Ascending aorta (tissue), 2 donors: ENCODE results near the gene TADA1. TPM values are rescaled to one million over a fixed set of nuclear protein-coding genes. Genes with fewer than 3 reads are reported as not detected.
A peak's percentile ranks its signal among the peaks of the same experiment; 100 is the strongest.

Experiments
- DNase-seq, 2 donors: peaks; one replicate each; pipeline ENCODE4 v3.0.0-alpha.2; 2019; ENCODE audit warnings: low spot score in 2 of 2
- H3K27ac ChIP-seq, 2 donors: fragments of 200-600 bp; sonication (generic); one replicate each; pipeline ENCODE4 v1.5.1; 2016 to 2017; ENCODE audit warnings: mild to moderate bottlenecking in 1 of 2
- H3K27me3 ChIP-seq: fragments of 200-600 bp; sonication (generic); one replicate; pipeline ENCODE4 v1.5.1; 2017
- H3K36me3 ChIP-seq, 2 donors: fragments of 200-600 bp; sonication (generic); one replicate each; pipeline ENCODE4 v1.5.1; 2016
- H3K4me1 ChIP-seq, 2 donors: fragments of 200-600 bp; sonication (generic); one replicate each; pipeline ENCODE4 v1.5.1; 2016 to 2017; ENCODE audit warnings: mild to moderate bottlenecking in 1 of 2
- H3K4me3 ChIP-seq, 2 donors: fragments of 200-600 bp; sonication (generic); one replicate each; pipeline ENCODE4 v1.5.1; 2016 to 2017; ENCODE audit warnings: mild to moderate bottlenecking in 1 of 2
- H3K9me3 ChIP-seq, 2 donors: fragments of 200-600 bp; sonication (generic); one replicate each; pipeline ENCODE4 v1.5.1; 2016
- CTCF ChIP-seq, 3 experiments: fragments of 200-600 bp in 2 of 3; fragments of 450-650 bp in 1 of 3; sonication (generic) in 2 of 3; IDR thresholded peaks; one replicate each; pipeline ENCODE4 v1.5.1; 2016 to 2019; ENCODE audit warnings: antibody characterized with exemption in 3 of 3, mild to moderate bottlenecking in 1 of 3, moderate library complexity in 1 of 3
- intact Hi-C: fragments of 100-400 bp; cut with DNase I; formaldehyde crosslinking; loops from one replicate; pipeline ENCODE4 v1.15.1; 2023
- total RNA-seq: library from RNA; depleted of rRNA; stranded (reverse); fragments of >200 nt; gene quantifications from one replicate; pipeline ENCODE4 v1.1.0, GENCODE V29; 2016

Gene TADA1
- total RNA-seq, 1 donor from 2014 or later = 12.8 TPM

- H3K4me1 ChIP-seq = peaks cover 0 to 3% of the 10 kb centered on the region in 2 donors
- peak overlapping the region; percentile 50 to 59 for H3K27ac ChIP-seq
- no peak overlapping the region for H3K4me3 ChIP-seq
- no peaks in the 10 kb centered on the region for H3K27me3 ChIP-seq
- no peak for DNase-seq
- H3K9me3 ChIP-seq = no peaks in the 10 kb centered on the region
- intact Hi-C loops = no loop called here
- no peaks in the 10 kb centered on the region for H3K36me3 ChIP-seq
- TF ChIP-seq CTCF (IDR thresholded peaks at IDR 0.05) = no peak
Observed at GRCh38 chr1:166905136-166905535, 29.1 kb upstream of the TADA1 start.

- Histone ChIP-seq H3K27me3 (no peaks in the 10 kb centered on the region), H3K36me3 (no peaks in the 10 kb centered on the region), H3K4me3 (no peak overlapping the region), H3K4me1 (peaks cover 0 to 3% of the 10 kb centered on the region in 2 donors), H3K9me3 (no peaks in the 10 kb centered on the region), H3K27ac (no peak overlapping the region)
- intact Hi-C loops = no loop called here
- DNase-seq = no peak
- TF ChIP-seq CTCF (IDR thresholded peaks at IDR 0.05) = no peak
Observed at GRCh38 chr1:166903232-166903631, 27.2 kb upstream of the TADA1 start.

- Histone ChIP-seq H3K4me1 (peaks cover 0 to 3% of the 10 kb centered on the region in 2 donors), H3K36me3 (no peaks in the 10 kb centered on the region), H3K9me3 (no peaks in the 10 kb centered on the region), H3K4me3 (no peak overlapping the region), H3K27ac (no peak overlapping the region), H3K27me3 (no peaks in the 10 kb centered on the region)
- no peak for DNase-seq
- intact Hi-C loops = no loop called here
- no peak for TF ChIP-seq CTCF (IDR thresholded peaks at IDR 0.05)
Observed at GRCh38 chr1:166902279-166902678, 26.2 kb upstream of the TADA1 start.

GRCh38 chr1:166900987-166901386 is 24.9 kb upstream of the TADA1 start:
- Histone ChIP-seq H3K4me3 (no peak overlapping the region), H3K27me3 (no peaks in the 10 kb centered on the region), H3K9me3 (no peaks in the 10 kb centered on the region), H3K36me3 (no peaks in the 10 kb centered on the region), H3K4me1 (peaks cover 0 to 3% of the 10 kb centered on the region in 2 donors), H3K27ac (no peak overlapping the region)
- no peak for DNase-seq
- intact Hi-C loops = no loop called here
- TF ChIP-seq CTCF (IDR thresholded peaks at IDR 0.05) = no peak

GRCh38 chr1:166899769-166900168 is 23.7 kb upstream of the TADA1 start:
- no peaks in the 10 kb centered on the region for H3K9me3 ChIP-seq
- H3K4me1 ChIP-seq = peaks cover 0 to 2% of the 10 kb centered on the region in 2 donors
- H3K4me3 ChIP-seq = no peak overlapping the region
- no peaks in the 10 kb centered on the region for H3K36me3 ChIP-seq
- no peak for TF ChIP-seq CTCF (IDR thresholded peaks at IDR 0.05)
- intact Hi-C loops = no loop called here
- DNase-seq = no peak
- no peak overlapping the region for H3K27ac ChIP-seq
- no peaks in the 10 kb centered on the region for H3K27me3 ChIP-seq

- Histone ChIP-seq H3K9me3 (no peaks in the 10 kb centered on the region), H3K27ac (no peak overlapping the region), H3K4me1 (no peaks in the 10 kb centered on the region), H3K4me3 (no peak overlapping the region), H3K36me3 (no peaks in the 10 kb centered on the region), H3K27me3 (no peaks in the 10 kb centered on the region)
- DNase-seq = no peak
- no peak for TF ChIP-seq CTCF (IDR thresholded peaks at IDR 0.05)
- intact Hi-C loops = no loop called here
Observed at GRCh38 chr1:166895766-166896165, 19.7 kb upstream of the TADA1 start.
